H1 (cell line): ENCODE results near the gene SLC66A1.

Source experiments
- BRCA1 ChIP-seq: IDR thresholded peaks from 2 replicates; pipeline ENCODE4 v1.6.1; 2012; ENCODE audit warnings: low read depth, low read length, improper control_type of control experiment
- CEBPB ChIP-seq: IDR thresholded peaks from 2 replicates; pipeline ENCODE4 v1.6.1; 2012; ENCODE audit warnings: low read depth, low read length
- EZH2 ChIP-seq: fragments of 200-600 bp; sonication (generic); IDR thresholded peaks from 2 replicates; pipeline ENCODE4 v1.7.1; 2012; ENCODE audit warnings: low read depth, mild to moderate bottlenecking, moderate library complexity, low read length, inconsistent platforms; ENCODE audit not compliant: severe bottlenecking
- PHF8 ChIP-seq: fragments of 200-600 bp; sonication (generic); conservative IDR thresholded peaks from 2 replicates; pipeline ENCODE4 v1.7.1; 2012; ENCODE audit warnings: low read depth, mild to moderate bottlenecking, inconsistent platforms, low read length, moderate library complexity
- POLR2A ChIP-seq, 2 experiments: IDR thresholded peaks; 1 replicate in 1 of 2; 2 replicates in 1 of 2; pipeline ENCODE4 v1.6.1; 2011; ENCODE audit warnings: low read depth in 2 of 2, low read length in 2 of 2, mild to moderate bottlenecking in 2 of 2; ENCODE audit errors: control extremely low read depth in 1 of 2
- POLR2AphosphoS5 ChIP-seq: IDR thresholded peaks from 2 replicates; pipeline ENCODE4 v1.6.1; 2011; ENCODE audit warnings: low read depth, low read length
- RAD21 ChIP-seq, 2 experiments: IDR thresholded peaks in 1 of 2; conservative IDR thresholded peaks in 1 of 2; 2 replicates each; pipeline ENCODE4 v1.6.1; 2011; ENCODE audit warnings: low read depth in 2 of 2, low read length in 2 of 2, improper control_type of control experiment in 1 of 2, inconsistent platforms in 1 of 2, mild to moderate bottlenecking in 1 of 2, moderate library complexity in 1 of 2
- TEAD4 ChIP-seq: IDR thresholded peaks from 2 replicates; pipeline ENCODE4 v1.6.1; 2012; ENCODE audit warnings: low read depth, low read length, inconsistent platforms, mixed read lengths
- TF ChIP-seq, protein P1 (sequence below), 3 experiments: IDR thresholded peaks; 1 replicate in 2 of 3; 2 replicates in 1 of 3; pipeline versions ENCODE4 v1.5.1 to v1.6.1; 2011; ENCODE audit warnings: low read length in 3 of 3, mild to moderate bottlenecking in 3 of 3, inconsistent platforms in 2 of 3, low read depth in 1 of 3, moderate library complexity in 1 of 3; ENCODE audit not compliant: insufficient read depth in 1 of 3; ENCODE audit errors: control extremely low read depth in 1 of 3
- TF ChIP-seq, protein P2 (sequence below): IDR thresholded peaks from 2 replicates; pipeline ENCODE4 v1.6.1; 2012; ENCODE audit warnings: inconsistent platforms
- TF ChIP-seq, protein P3 (sequence below): IDR thresholded peaks from 2 replicates; pipeline ENCODE4 v1.6.1; 2011; ENCODE audit warnings: low read length, improper control_type of control experiment

DNA sequence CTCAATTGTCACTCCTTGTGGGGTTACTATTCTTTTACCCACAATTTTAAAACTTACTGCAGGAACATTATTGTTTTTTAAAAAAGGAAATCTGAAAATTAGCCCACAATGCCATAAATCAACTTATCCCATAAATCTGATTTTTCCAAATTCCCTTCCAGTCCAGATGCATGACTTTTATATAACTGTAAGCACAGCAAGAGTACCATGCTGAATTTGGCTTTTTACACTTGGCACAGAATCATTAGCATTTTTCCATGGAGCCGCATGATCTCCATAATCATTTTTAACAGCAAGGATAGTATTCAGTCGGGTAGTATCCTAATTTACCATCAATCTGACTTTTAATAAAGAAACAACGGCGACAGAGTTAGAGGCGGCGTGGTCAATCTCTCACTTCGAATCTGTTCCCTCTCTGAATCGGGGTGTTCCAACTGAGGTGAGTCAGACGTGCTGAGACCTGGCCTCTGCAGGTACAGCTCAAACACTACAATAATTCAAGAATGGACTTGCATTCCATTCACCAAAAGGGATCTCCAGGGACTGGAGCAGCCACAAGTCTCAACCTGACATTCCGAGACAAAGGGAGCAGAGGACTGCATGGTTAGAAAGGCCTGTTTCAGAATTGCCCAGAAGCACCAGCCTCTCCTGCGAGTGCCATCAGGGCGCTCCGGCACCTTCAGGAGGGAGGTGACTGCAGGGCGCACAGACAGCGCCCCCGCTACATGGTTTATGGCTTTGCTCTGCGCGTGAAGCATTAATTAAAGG lies 48.9 kb downstream of the SLC66A1 start:
- TF ChIP-seq, protein P1, sequence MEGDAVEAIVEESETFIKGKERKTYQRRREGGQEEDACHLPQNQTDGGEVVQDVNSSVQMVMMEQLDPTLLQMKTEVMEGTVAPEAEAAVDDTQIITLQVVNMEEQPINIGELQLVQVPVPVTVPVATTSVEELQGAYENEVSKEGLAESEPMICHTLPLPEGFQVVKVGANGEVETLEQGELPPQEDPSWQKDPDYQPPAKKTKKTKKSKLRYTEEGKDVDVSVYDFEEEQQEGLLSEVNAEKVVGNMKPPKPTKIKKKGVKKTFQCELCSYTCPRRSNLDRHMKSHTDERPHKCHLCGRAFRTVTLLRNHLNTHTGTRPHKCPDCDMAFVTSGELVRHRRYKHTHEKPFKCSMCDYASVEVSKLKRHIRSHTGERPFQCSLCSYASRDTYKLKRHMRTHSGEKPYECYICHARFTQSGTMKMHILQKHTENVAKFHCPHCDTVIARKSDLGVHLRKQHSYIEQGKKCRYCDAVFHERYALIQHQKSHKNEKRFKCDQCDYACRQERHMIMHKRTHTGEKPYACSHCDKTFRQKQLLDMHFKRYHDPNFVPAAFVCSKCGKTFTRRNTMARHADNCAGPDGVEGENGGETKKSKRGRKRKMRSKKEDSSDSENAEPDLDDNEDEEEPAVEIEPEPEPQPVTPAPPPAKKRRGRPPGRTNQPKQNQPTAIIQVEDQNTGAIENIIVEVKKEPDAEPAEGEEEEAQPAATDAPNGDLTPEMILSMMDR (IDR thresholded peaks at IDR 0.05; ENCODE audit: control extremely low read depth in 1 of 3, insufficient read depth in 1 of 3, low read depth in 1 of 3, low read length in 3 of 3): no peak
- TF ChIP-seq PHF8 (no peak), BRCA1 (no peak), POLR2A (IDR thresholded peaks at IDR 0.05; ENCODE audit: control extremely low read depth in 1 of 2, low read depth in 2 of 2, low read length in 2 of 2) (no peak), RAD21 (IDR thresholded peaks at IDR 0.05 in 1 of 2, conservative IDR thresholded peaks at IDR 0.05 in 1 of 2; ENCODE audit: low read depth in 2 of 2, low read length in 2 of 2) (no peak), EZH2 (no peak), POLR2AphosphoS5 (no peak), TEAD4 (no peak), CEBPB (no peak)
- TF ChIP-seq, protein P2, sequence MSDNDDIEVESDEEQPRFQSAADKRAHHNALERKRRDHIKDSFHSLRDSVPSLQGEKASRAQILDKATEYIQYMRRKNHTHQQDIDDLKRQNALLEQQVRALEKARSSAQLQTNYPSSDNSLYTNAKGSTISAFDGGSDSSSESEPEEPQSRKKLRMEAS: no peak
- TF ChIP-seq, protein P3, sequence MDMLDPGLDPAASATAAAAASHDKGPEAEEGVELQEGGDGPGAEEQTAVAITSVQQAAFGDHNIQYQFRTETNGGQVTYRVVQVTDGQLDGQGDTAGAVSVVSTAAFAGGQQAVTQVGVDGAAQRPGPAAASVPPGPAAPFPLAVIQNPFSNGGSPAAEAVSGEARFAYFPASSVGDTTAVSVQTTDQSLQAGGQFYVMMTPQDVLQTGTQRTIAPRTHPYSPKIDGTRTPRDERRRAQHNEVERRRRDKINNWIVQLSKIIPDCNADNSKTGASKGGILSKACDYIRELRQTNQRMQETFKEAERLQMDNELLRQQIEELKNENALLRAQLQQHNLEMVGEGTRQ: no peak
